ENCODE data around the gene CADM1.

- no peak for TF ChIP-seq CTCF (IDR thresholded peaks at IDR 0.05)
- no peak for TF ChIP-seq POLR2A (IDR thresholded peaks at IDR 0.05)
Observed at GRCh38 chr11:115425250-115425649, 79.0 kb downstream of the CADM1 start.

Measured in prostate gland (tissue), 2 donors.